Subcutaneous abdominal adipose tissue (tissue), 5 donors: Measurements from ENCODE around the gene ELF1.

ENCODE experiments used
- H3K27ac ChIP-seq: one replicate; pipeline ENCODE4 v1.7.0; 2013; ENCODE audit warnings: low read depth, mild to moderate bottlenecking, inconsistent platforms, low read length, moderate library complexity
- H3K27me3 ChIP-seq, 5 donors: one replicate each; pipeline ENCODE4 v1.7.0; 2013; ENCODE audit warnings: low read length in 5 of 5, inconsistent platforms in 1 of 5; ENCODE audit not compliant: control insufficient read depth in 5 of 5, insufficient read depth in 4 of 5
- H3K36me3 ChIP-seq, 5 donors: one replicate each; pipeline ENCODE4 v1.7.0; 2013; ENCODE audit warnings: low read length in 5 of 5; ENCODE audit not compliant: control insufficient read depth in 5 of 5, insufficient read depth in 5 of 5
- H3K4me1 ChIP-seq, 5 donors: one replicate each; pipeline ENCODE4 v1.7.0; 2013; ENCODE audit warnings: low read length in 5 of 5, mild to moderate bottlenecking in 3 of 5, moderate library complexity in 1 of 5; ENCODE audit not compliant: control insufficient read depth in 5 of 5, insufficient read depth in 5 of 5
- H3K4me3 ChIP-seq, 5 donors: one replicate each; pipeline ENCODE4 v1.7.0; 2013; ENCODE audit warnings: low read length in 5 of 5, low read depth in 1 of 5
- H3K9ac ChIP-seq, 5 donors: one replicate each; pipeline ENCODE4 v1.7.0; 2013; ENCODE audit warnings: low read length in 5 of 5, mild to moderate bottlenecking in 4 of 5, moderate library complexity in 3 of 5
- H3K9me3 ChIP-seq, 5 donors: one replicate each; pipeline ENCODE4 v1.7.0; 2013; ENCODE audit warnings: low read length in 5 of 5; ENCODE audit not compliant: control insufficient read depth in 5 of 5
- donor health status: healthy.
- donor health status: healthy.
- donor health status: healthy.
- donor health status: healthy.
- donor health status: healthy.

Gene ELF1

GRCh38 chr13:41019011-41019487, at the start of gene ELF1:
Gene ELF1 (minus strand): TSS chr13:41019316. CDS start chr13:40982054, 37,262 bp downstream.
- Histone ChIP-seq H3K27ac (peak within 1 kb of the TSS; percentile 79), H3K9ac (peak within 1 kb of the TSS in 4 of 5 donors; percentile 47 to 72 (median 68)), H3K9me3 (no peaks in the 10 kb centered on the region), H3K4me3 (peak within 1 kb of the TSS in 4 of 5 donors; percentile 40 to 59 (median 52)), H3K36me3 (no peaks in the 10 kb centered on the region), H3K27me3 (no peaks in the 10 kb centered on the region), H3K4me1 (peaks cover 0 to 22% (median 6%) of the 10 kb centered on the region in 5 donors)

- H3K9ac ChIP-seq, result peak overlapping the region in 1 of 5 donors; percentile 47
- H3K36me3 ChIP-seq, result peaks cover 27 to 39% (median 29%) of the 10 kb centered on the region in 5 donors
- H3K4me3 ChIP-seq, result no peak overlapping the region
- H3K4me1 ChIP-seq, result peaks cover 0 to 38% (median 35%) of the 10 kb centered on the region in 5 donors
- H3K27me3 ChIP-seq, result no peaks in the 10 kb centered on the region
- no peaks in the 10 kb centered on the region for H3K9me3 ChIP-seq
- peak overlapping the region; percentile 99 for H3K27ac ChIP-seq
Observed at GRCh38 chr13:41065078-41065477, 46.0 kb upstream of the ELF1 start.

GRCh38 chr13:41064493-41064892, 45.4 kb upstream of the ELF1 start:
- H3K4me1 ChIP-seq, result peaks cover 0 to 42% (median 37%) of the 10 kb centered on the region in 5 donors
- peaks cover 22 to 33% (median 27%) of the 10 kb centered on the region in 5 donors for H3K36me3 ChIP-seq
- H3K27ac ChIP-seq, result peak overlapping the region; percentile 99
- H3K4me3 ChIP-seq, result no peak overlapping the region
- H3K9me3 ChIP-seq, result no peaks in the 10 kb centered on the region
- peak overlapping the region in 1 of 5 donors; percentile 43 for H3K9ac ChIP-seq
- no peaks in the 10 kb centered on the region for H3K27me3 ChIP-seq

- Histone ChIP-seq H3K4me1 (peaks cover 0 to 65% (median 56%) of the 10 kb centered on the region in 5 donors), H3K9ac (peak overlapping the region; percentile 78 to 99 (median 96)), H3K36me3 (peaks cover 6 to 18% (median 16%) of the 10 kb centered on the region in 5 donors), H3K27ac (peak overlapping the region; percentile 99), H3K9me3 (no peaks in the 10 kb centered on the region), H3K4me3 (peak overlapping the region; percentile 79 to 96 (median 91)), H3K27me3 (no peaks in the 10 kb centered on the region)
Observed at GRCh38 chr13:41061914-41062837, 43.1 kb upstream of the ELF1 start.

GRCh38 chr13:41061075-41061913, 42.2 kb upstream of the ELF1 start, which contains the start of gene WBP4:
Gene WBP4 (plus strand): TSS chr13:41061509. CDS start chr13:41061674, 165 bp downstream.
- peaks cover 2 to 74% (median 60%) of the 10 kb centered on the region in 5 donors for H3K4me1 ChIP-seq
- peak within 1 kb of the TSS; percentile 99 for H3K27ac ChIP-seq
- peak within 1 kb of the TSS; percentile 90 to 96 (median 93) for H3K4me3 ChIP-seq
- peaks cover 0 to 12% (median 7%) of the 10 kb centered on the region in 5 donors for H3K36me3 ChIP-seq
- no peaks in the 10 kb centered on the region for H3K27me3 ChIP-seq
- peak within 1 kb of the TSS; percentile 78 to 99 (median 96) for H3K9ac ChIP-seq
- no peaks in the 10 kb centered on the region for H3K9me3 ChIP-seq

- no peaks in the 10 kb centered on the region for H3K27me3 ChIP-seq
- peaks cover 2 to 77% (median 57%) of the 10 kb centered on the region in 5 donors for H3K4me1 ChIP-seq
- H3K36me3 ChIP-seq, result peaks cover 0 to 6% (median 3%) of the 10 kb centered on the region in 5 donors
- H3K4me3 ChIP-seq, result peak overlapping the region; percentile 90 to 96 (median 93)
- peak overlapping the region; percentile 99 for H3K27ac ChIP-seq
- peak overlapping the region; percentile 78 to 99 (median 96) for H3K9ac ChIP-seq
- no peaks in the 10 kb centered on the region for H3K9me3 ChIP-seq
Observed at GRCh38 chr13:41060724-41061074, 41.6 kb upstream of the ELF1 start.

GRCh38 chr13:41060082-41060723, 41.1 kb upstream of the ELF1 start:
- Histone ChIP-seq H3K9ac (peak overlapping the region; percentile 78 to 99 (median 96)), H3K27me3 (no peaks in the 10 kb centered on the region), H3K4me1 (peaks cover 2 to 76% (median 56%) of the 10 kb centered on the region in 5 donors), H3K4me3 (peak overlapping the region; percentile 90 to 96 (median 93)), H3K27ac (peak overlapping the region; percentile 99), H3K36me3 (peaks cover 0 to under 1% (median 0%) of the 10 kb centered on the region in 5 donors), H3K9me3 (no peaks in the 10 kb centered on the region)

GRCh38 chr13:41059456-41060081, 40.5 kb upstream of the ELF1 start:
- Histone ChIP-seq H3K27me3 (no peaks in the 10 kb centered on the region), H3K4me1 (peaks cover 3 to 72% (median 56%) of the 10 kb centered on the region in 5 donors), H3K9ac (peak overlapping the region; percentile 78 to 99 (median 96)), H3K27ac (peak overlapping the region; percentile 99), H3K9me3 (no peaks in the 10 kb centered on the region), H3K36me3 (no peaks in the 10 kb centered on the region), H3K4me3 (peak overlapping the region; percentile 72 to 96 (median 91))
